GM19351 (cell line): ENCODE measurements around the gene RACGAP1.

Source experiments
- ATAC-seq: cut with Tn5 transposase; IDR thresholded peaks from one replicate; pipeline ENCODE4 v1.9.1; 2021; ENCODE audit warnings: mild to moderate bottlenecking, moderate library complexity; ENCODE audit not compliant: unreplicated experiment

Gene RACGAP1

GRCh38 chr12:49971141-49971540 lies 54.2 kb downstream of the RACGAP1 start:
- ATAC-seq: no peak

GRCh38 chr12:49970658-49971057 lies 54.6 kb downstream of the RACGAP1 start:
- no peak for ATAC-seq

GRCh38 chr12:49969651-49970429 lies 55.5 kb downstream of the RACGAP1 start:
- ATAC-seq: no peak

GRCh38 chr12:49969027-49969426 lies 56.3 kb downstream of the RACGAP1 start:
- no peak for ATAC-seq

GRCh38 chr12:49968471-49968870 lies 56.8 kb downstream of the RACGAP1 start:
- no peak for ATAC-seq

- ATAC-seq: peak; percentile 28
These were observed 57.5 kb downstream of the RACGAP1 start for GRCh38 chr12:49967777-49968250.

- peak; percentile 73 for ATAC-seq
These were observed 58.1 kb downstream of the RACGAP1 start for GRCh38 chr12:49967042-49967776.

GRCh38 chr12:49966511-49967041 lies 58.7 kb downstream of the RACGAP1 start:
- ATAC-seq: no peak

GRCh38 chr12:49965836-49966235 lies 59.5 kb downstream of the RACGAP1 start:
- no peak for ATAC-seq

GRCh38 chr12:49964849-49965624 lies 60.3 kb downstream of the RACGAP1 start:
- no peak for ATAC-seq

GRCh38 chr12:49963976-49964815 lies 61.1 kb downstream of the RACGAP1 start:
- no peak for ATAC-seq

GRCh38 chr12:49962861-49963765 lies 62.2 kb downstream of the RACGAP1 start:
- ATAC-seq: no peak

- no peak for ATAC-seq
These were observed 63.1 kb downstream of the RACGAP1 start for GRCh38 chr12:49961993-49962764.

GRCh38 chr12:49961111-49961922 lies 64.0 kb downstream of the RACGAP1 start, which contains the start of gene AQP5:
Gene AQP5, plus strand, starts transcription at chr12:49961872. Its CDS starts 146 bp downstream, at chr12:49962018.
- no peak for ATAC-seq

GRCh38 chr12:49960474-49961110 lies 64.7 kb downstream of the RACGAP1 start:
- ATAC-seq: no peak

- ATAC-seq: no peak
These were observed 65.4 kb downstream of the RACGAP1 start for GRCh38 chr12:49959685-49960473.
